ENCODE measurements around the gene RABEP2.

RABEP2 gene

GRCh38 chr16:28913946-28914724 is 10.9 kb downstream of the RABEP2 start:
- no peak overlapping the region for H3K4me3 ChIP-seq (ENCODE audit: low read depth, low read length)

GRCh38 chr16:28912558-28912957 is 12.5 kb downstream of the RABEP2 start:
- no peak for TF ChIP-seq CTCF (IDR thresholded peaks at IDR 0.05; ENCODE audit: control insufficient read depth, extremely low read depth, insufficient read depth)

More at GRCh38 chr16:28913946-28914724, 10.9 kb downstream of the RABEP2 start:
- no peak for DNase-seq (ENCODE audit: low read depth)
- no peak for TF ChIP-seq CTCF (IDR thresholded peaks at IDR 0.05; ENCODE audit: control insufficient read depth, extremely low read depth, insufficient read depth)

GRCh38 chr16:28910086-28911031 is 14.7 kb downstream of the RABEP2 start:
- no peak for DNase-seq (ENCODE audit: low read depth)
- no peak overlapping the region for H3K4me3 ChIP-seq (ENCODE audit: low read depth, low read length)
- no peak for TF ChIP-seq CTCF (IDR thresholded peaks at IDR 0.05; ENCODE audit: control insufficient read depth, extremely low read depth, insufficient read depth)

More at GRCh38 chr16:28912558-28912957, 12.5 kb downstream of the RABEP2 start:
- no peak overlapping the region for H3K4me3 ChIP-seq (ENCODE audit: low read depth, low read length)
- no peak for DNase-seq (ENCODE audit: low read depth)

- no peak overlapping the region for H3K4me3 ChIP-seq (ENCODE audit: low read depth, low read length)
- TF ChIP-seq CTCF (IDR thresholded peaks at IDR 0.05; ENCODE audit: control insufficient read depth, extremely low read depth, insufficient read depth), result no peak
- no peak for DNase-seq (ENCODE audit: low read depth)
These were observed 19.2 kb downstream of the RABEP2 start for GRCh38 chr16:28905800-28906372.

- no peak for TF ChIP-seq CTCF (IDR thresholded peaks at IDR 0.05; ENCODE audit: control insufficient read depth, extremely low read depth, insufficient read depth)
- no peak for DNase-seq (ENCODE audit: low read depth)
- no peak overlapping the region for H3K4me3 ChIP-seq (ENCODE audit: low read depth, low read length)
These were observed 19.7 kb downstream of the RABEP2 start for GRCh38 chr16:28905229-28905754.

GRCh38 chr16:28904828-28905227 is 20.2 kb downstream of the RABEP2 start:
- DNase-seq (ENCODE audit: low read depth), result no peak
- no peak for TF ChIP-seq CTCF (IDR thresholded peaks at IDR 0.05; ENCODE audit: control insufficient read depth, extremely low read depth, insufficient read depth)
- no peak overlapping the region for H3K4me3 ChIP-seq (ENCODE audit: low read depth, low read length)

All from LNCaP clone FGC (cell line).